Fibroblast of upper back skin (primary cell): Measurements from ENCODE around the gene AADAT.

Source experiments
- DNase-seq: peaks from one replicate; pipeline ENCODE4 v3.0.0-alpha.2; 2013

Gene AADAT

GRCh38 chr4:170027181-170027829, 62.5 kb downstream of the AADAT start:
- peak; percentile 97 for DNase-seq

- peak; percentile 90 for DNase-seq
These were observed 63.3 kb downstream of the AADAT start, which contains the start of gene MFAP3L for GRCh38 chr4:170026253-170027021. TSS of gene MFAP3L (minus strand) at chr4:170026395. CDS start at chr4:170005877, 20,518 bp downstream.

- no peak for DNase-seq
These were observed 64.1 kb downstream of the AADAT start for GRCh38 chr4:170025523-170026252.

GRCh38 chr4:170022211-170022610, 67.5 kb downstream of the AADAT start:
- no peak for DNase-seq

GRCh38 chr4:170017252-170017651, 72.5 kb downstream of the AADAT start:
- DNase-seq, result no peak

- DNase-seq, result no peak
These were observed 74.5 kb downstream of the AADAT start for GRCh38 chr4:170015285-170015684.

GRCh38 chr4:170014359-170015011, 75.3 kb downstream of the AADAT start:
- DNase-seq, result peak; percentile 85

- DNase-seq, result no peak
These were observed 77.2 kb downstream of the AADAT start for GRCh38 chr4:170012629-170012958.

GRCh38 chr4:170011921-170012628, 77.7 kb downstream of the AADAT start:
- DNase-seq, result no peak
